ENCODE data around the gene CA11.
"Not testable (repeated sequence)": the region's sequence is repeated elsewhere in the genome, so short reads cannot be mapped to it uniquely, and the experiment has no call there.

CA11 gene

GRCh38 chr19:48646001-48646721 is at the start of gene CA11:
Gene CA11, minus strand, starts transcription at chr19:48646187. Its CDS starts 555 bp downstream, at chr19:48645632.
- peaks cover 14% of the 10 kb centered on the region for H3K4me1 ChIP-seq (ENCODE audit: insufficient read depth, low read length)
- H3K36me3 ChIP-seq (ENCODE audit: insufficient read depth, low read length): no peaks in the 10 kb centered on the region
- peak within 1 kb of the TSS; percentile 60 for H3K4me3 ChIP-seq (ENCODE audit: low read length)
- H3K27me3 ChIP-seq (ENCODE audit: insufficient read depth, low read length): no peaks in the 10 kb centered on the region
- peak within 1 kb of the TSS; percentile 90 for H2AFZ ChIP-seq (ENCODE audit: low read depth, low read length)
- no peaks in the 10 kb centered on the region for H3K9me3 ChIP-seq (ENCODE audit: low read length)

GRCh38 chr19:48693629-48694028 is 47.6 kb upstream of the CA11 start:
- peaks cover 23% of the 10 kb centered on the region for H3K27me3 ChIP-seq (ENCODE audit: insufficient read depth, low read length)
- H3K4me3 ChIP-seq (ENCODE audit: low read length); H3K36me3 ChIP-seq (ENCODE audit: insufficient read depth, low read length); H2AFZ ChIP-seq (ENCODE audit: low read depth, low read length); H3K9me3 ChIP-seq (ENCODE audit: low read length); H3K4me1 ChIP-seq (ENCODE audit: insufficient read depth, low read length): not testable (repeated sequence)

GRCh38 chr19:48689449-48689848 is 43.5 kb upstream of the CA11 start:
- H3K27me3 ChIP-seq (ENCODE audit: insufficient read depth, low read length): peaks cover under 1% of the 10 kb centered on the region
- no peak overlapping the region for H2AFZ ChIP-seq (ENCODE audit: low read depth, low read length)
- H3K9me3 ChIP-seq (ENCODE audit: low read length): no peaks in the 10 kb centered on the region
- H3K4me3 ChIP-seq (ENCODE audit: low read length): no peak overlapping the region
- H3K4me1 ChIP-seq (ENCODE audit: insufficient read depth, low read length): no peaks in the 10 kb centered on the region
- no peaks in the 10 kb centered on the region for H3K36me3 ChIP-seq (ENCODE audit: insufficient read depth, low read length)

GRCh38 chr19:48687776-48688175 is 41.8 kb upstream of the CA11 start:
- Histone ChIP-seq H3K9me3 (ENCODE audit: low read length) (no peaks in the 10 kb centered on the region), H3K27me3 (ENCODE audit: insufficient read depth, low read length) (no peaks in the 10 kb centered on the region), H3K36me3 (ENCODE audit: insufficient read depth, low read length) (no peaks in the 10 kb centered on the region), H3K4me1 (ENCODE audit: insufficient read depth, low read length) (no peaks in the 10 kb centered on the region), H3K4me3 (ENCODE audit: low read length) (no peak overlapping the region), H2AFZ (ENCODE audit: low read depth, low read length) (no peak overlapping the region)

GRCh38 chr19:48686637-48687036 is 40.6 kb upstream of the CA11 start:
- not testable (repeated sequence) for H3K27me3 ChIP-seq (ENCODE audit: insufficient read depth, low read length); H3K4me1 ChIP-seq (ENCODE audit: insufficient read depth, low read length); H2AFZ ChIP-seq (ENCODE audit: low read depth, low read length)

GRCh38 chr19:48686088-48686487 is 40.1 kb upstream of the CA11 start:
- no peaks in the 10 kb centered on the region for H3K4me1 ChIP-seq (ENCODE audit: insufficient read depth, low read length)
- H3K36me3 ChIP-seq (ENCODE audit: insufficient read depth, low read length): no peaks in the 10 kb centered on the region

More at GRCh38 chr19:48686637-48687036, 40.6 kb upstream of the CA11 start:
- not testable (repeated sequence) for H3K4me3 ChIP-seq (ENCODE audit: low read length); H3K9me3 ChIP-seq (ENCODE audit: low read length); H3K36me3 ChIP-seq (ENCODE audit: insufficient read depth, low read length)

GRCh38 chr19:48685583-48685982 is 39.6 kb upstream of the CA11 start:
- Histone ChIP-seq H3K4me1 (ENCODE audit: insufficient read depth, low read length) (no peaks in the 10 kb centered on the region), H2AFZ (ENCODE audit: low read depth, low read length) (no peak overlapping the region), H3K9me3 (ENCODE audit: low read length) (no peaks in the 10 kb centered on the region), H3K27me3 (ENCODE audit: insufficient read depth, low read length) (no peaks in the 10 kb centered on the region), H3K36me3 (ENCODE audit: insufficient read depth, low read length) (no peaks in the 10 kb centered on the region), H3K4me3 (ENCODE audit: low read length) (no peak overlapping the region)

More at GRCh38 chr19:48686088-48686487, 40.1 kb upstream of the CA11 start:
- H3K27me3 ChIP-seq (ENCODE audit: insufficient read depth, low read length): no peaks in the 10 kb centered on the region
- no peaks in the 10 kb centered on the region for H3K9me3 ChIP-seq (ENCODE audit: low read length)
- no peak overlapping the region for H2AFZ ChIP-seq (ENCODE audit: low read depth, low read length)
- no peak overlapping the region for H3K4me3 ChIP-seq (ENCODE audit: low read length)

GRCh38 chr19:48683349-48683748 is 37.4 kb upstream of the CA11 start:
- no peak overlapping the region for H3K4me3 ChIP-seq (ENCODE audit: low read length)
- no peak overlapping the region for H2AFZ ChIP-seq (ENCODE audit: low read depth, low read length)
- H3K27me3 ChIP-seq (ENCODE audit: insufficient read depth, low read length): no peaks in the 10 kb centered on the region
- no peaks in the 10 kb centered on the region for H3K4me1 ChIP-seq (ENCODE audit: insufficient read depth, low read length)
- H3K9me3 ChIP-seq (ENCODE audit: low read length): no peaks in the 10 kb centered on the region
- H3K36me3 ChIP-seq (ENCODE audit: insufficient read depth, low read length): no peaks in the 10 kb centered on the region

- H3K4me3 ChIP-seq (ENCODE audit: low read length): no peak overlapping the region
These were observed 35.1 kb upstream of the CA11 start for GRCh38 chr19:48681127-48681470.

GRCh38 chr19:48680436-48681126 is 34.6 kb upstream of the CA11 start:
- no peak overlapping the region for H2AFZ ChIP-seq (ENCODE audit: low read depth, low read length)
- no peaks in the 10 kb centered on the region for H3K36me3 ChIP-seq (ENCODE audit: insufficient read depth, low read length)
- H3K4me1 ChIP-seq (ENCODE audit: insufficient read depth, low read length): peaks cover 4% of the 10 kb centered on the region
- H3K9me3 ChIP-seq (ENCODE audit: low read length): no peaks in the 10 kb centered on the region
- no peaks in the 10 kb centered on the region for H3K27me3 ChIP-seq (ENCODE audit: insufficient read depth, low read length)
- no peak overlapping the region for H3K4me3 ChIP-seq (ENCODE audit: low read length)

More at GRCh38 chr19:48681127-48681470, 35.1 kb upstream of the CA11 start:
- Histone ChIP-seq H3K9me3 (ENCODE audit: low read length) (no peaks in the 10 kb centered on the region), H3K4me1 (ENCODE audit: insufficient read depth, low read length) (no peaks in the 10 kb centered on the region), H2AFZ (ENCODE audit: low read depth, low read length) (no peak overlapping the region), H3K36me3 (ENCODE audit: insufficient read depth, low read length) (no peaks in the 10 kb centered on the region), H3K27me3 (ENCODE audit: insufficient read depth, low read length) (no peaks in the 10 kb centered on the region)

GRCh38 chr19:48680006-48680405 is 34.0 kb upstream of the CA11 start:
- H2AFZ ChIP-seq (ENCODE audit: low read depth, low read length); H3K9me3 ChIP-seq (ENCODE audit: low read length); H3K36me3 ChIP-seq (ENCODE audit: insufficient read depth, low read length); H3K4me1 ChIP-seq (ENCODE audit: insufficient read depth, low read length); H3K27me3 ChIP-seq (ENCODE audit: insufficient read depth, low read length); H3K4me3 ChIP-seq (ENCODE audit: low read length): not testable (repeated sequence)

GRCh38 chr19:48678201-48678600 is 32.2 kb upstream of the CA11 start:
- Histone ChIP-seq H3K9me3 (ENCODE audit: low read length) (no peaks in the 10 kb centered on the region), H3K4me1 (ENCODE audit: insufficient read depth, low read length) (peaks cover 13% of the 10 kb centered on the region), H3K4me3 (ENCODE audit: low read length) (no peak overlapping the region), H3K27me3 (ENCODE audit: insufficient read depth, low read length) (no peaks in the 10 kb centered on the region), H2AFZ (ENCODE audit: low read depth, low read length) (no peak overlapping the region), H3K36me3 (ENCODE audit: insufficient read depth, low read length) (no peaks in the 10 kb centered on the region)

GRCh38 chr19:48676887-48677286 is 30.9 kb upstream of the CA11 start:
- Histone ChIP-seq H3K4me3 (ENCODE audit: low read length) (no peak overlapping the region), H3K4me1 (ENCODE audit: insufficient read depth, low read length) (peaks cover 15% of the 10 kb centered on the region), H2AFZ (ENCODE audit: low read depth, low read length) (no peak overlapping the region), H3K36me3 (ENCODE audit: insufficient read depth, low read length) (no peaks in the 10 kb centered on the region), H3K9me3 (ENCODE audit: low read length) (no peaks in the 10 kb centered on the region), H3K27me3 (ENCODE audit: insufficient read depth, low read length) (no peaks in the 10 kb centered on the region)
